ENCODE measurements around the gene BHLHE23. TPM values are rescaled to one million over a fixed set of nuclear protein-coding genes. Genes with fewer than 3 reads are reported as not detected.

BHLHE23 gene
- total RNA-seq, 1 donor from 2014 or later = not detected

- Mint-ChIP-seq H3K9me3 (ENCODE audit: low read depth) (peaks cover 12% of the 10 kb centered on the region), H3K4me1 (ENCODE audit: low read depth) (peaks cover 10% of the 10 kb centered on the region), H3K4me3 (ENCODE audit: unreplicated experiment) (no peak overlapping the region), H3K27me3 (ENCODE audit: low read depth) (peaks cover 38% of the 10 kb centered on the region), H3K36me3 (ENCODE audit: low read depth) (peaks cover 9% of the 10 kb centered on the region), H3K27ac (ENCODE audit: unreplicated experiment) (no peak overlapping the region)
- no peak for DNase-seq (ENCODE audit: low spot score)
- no peak for TF ChIP-seq CTCF (IDR thresholded peaks at IDR 0.05)
Measured at GRCh38 chr20:63013207-63013606, 6.4 kb upstream of the BHLHE23 start.

GRCh38 chr20:63011798-63012197, 5.0 kb upstream of the BHLHE23 start:
- Mint-ChIP-seq H3K4me1 (ENCODE audit: low read depth) (peaks cover 10% of the 10 kb centered on the region), H3K27ac (ENCODE audit: unreplicated experiment) (no peak overlapping the region), H3K4me3 (ENCODE audit: unreplicated experiment) (no peak overlapping the region), H3K36me3 (ENCODE audit: low read depth) (peaks cover 9% of the 10 kb centered on the region), H3K9me3 (ENCODE audit: low read depth) (peaks cover 12% of the 10 kb centered on the region), H3K27me3 (ENCODE audit: low read depth) (peaks cover 43% of the 10 kb centered on the region)
- DNase-seq (ENCODE audit: low spot score) = no peak
- no peak for TF ChIP-seq CTCF (IDR thresholded peaks at IDR 0.05)

- H3K36me3 Mint-ChIP-seq (ENCODE audit: low read depth) = peaks cover 9% of the 10 kb centered on the region
- DNase-seq (ENCODE audit: low spot score) = no peak
- TF ChIP-seq CTCF (IDR thresholded peaks at IDR 0.05) = no peak
- peaks cover 12% of the 10 kb centered on the region for H3K9me3 Mint-ChIP-seq (ENCODE audit: low read depth)
- peaks cover 10% of the 10 kb centered on the region for H3K4me1 Mint-ChIP-seq (ENCODE audit: low read depth)
- no peak overlapping the region for H3K4me3 Mint-ChIP-seq (ENCODE audit: unreplicated experiment)
- H3K27me3 Mint-ChIP-seq (ENCODE audit: low read depth) = peaks cover 39% of the 10 kb centered on the region
- H3K27ac Mint-ChIP-seq (ENCODE audit: unreplicated experiment) = no peak overlapping the region
Measured at GRCh38 chr20:63009988-63010769, 3.4 kb upstream of the BHLHE23 start.

- Mint-ChIP-seq H3K27ac (ENCODE audit: unreplicated experiment) (no peak overlapping the region), H3K4me1 (ENCODE audit: low read depth) (peaks cover 4% of the 10 kb centered on the region), H3K4me3 (ENCODE audit: unreplicated experiment) (peak overlapping the region; percentile 36), H3K9me3 (ENCODE audit: low read depth) (peaks cover 12% of the 10 kb centered on the region), H3K27me3 (ENCODE audit: low read depth) (peaks cover 34% of the 10 kb centered on the region), H3K36me3 (ENCODE audit: low read depth) (peaks cover 7% of the 10 kb centered on the region)
- DNase-seq (ENCODE audit: low spot score) = no peak
- peak; percentile 97 for TF ChIP-seq CTCF (IDR thresholded peaks at IDR 0.05)
Measured at GRCh38 chr20:63009045-63009961, 2.5 kb upstream of the BHLHE23 start.

- no peak for TF ChIP-seq CTCF (IDR thresholded peaks at IDR 0.05)
- Mint-ChIP-seq H3K4me1 (ENCODE audit: low read depth) (peaks cover 4% of the 10 kb centered on the region), H3K27me3 (ENCODE audit: low read depth) (peaks cover 30% of the 10 kb centered on the region), H3K4me3 (ENCODE audit: unreplicated experiment) (peak overlapping the region; percentile 36), H3K36me3 (ENCODE audit: low read depth) (peaks cover 3% of the 10 kb centered on the region), H3K27ac (ENCODE audit: unreplicated experiment) (no peak overlapping the region), H3K9me3 (ENCODE audit: low read depth) (peaks cover 8% of the 10 kb centered on the region)
- no peak for DNase-seq (ENCODE audit: low spot score)
Measured at GRCh38 chr20:63008541-63009044, 1.8 kb upstream of the BHLHE23 start.

Data from chondrocyte (in vitro differentiated cells).